NAMALWA (cell line): ENCODE measurements around the gene ARL4D.
"Not testable (repeated sequence)": the region's sequence is repeated elsewhere in the genome, so short reads cannot be mapped to it uniquely, and the experiment has no call there.

Source experiments
- DNase-seq: peaks from one replicate; pipeline ENCODE4 v3.0.0-alpha.2; 2015; ENCODE audit warnings: low spot score

Gene ARL4D

GRCh38 chr17:43398724-43399595 lies at the start of gene ARL4D:
ARL4D (plus strand) TSS chr17:43398993; CDS start chr17:43399733, 740 bp downstream.
- peak; percentile 67 for DNase-seq

GRCh38 chr17:43349142-43349541 lies 49.7 kb upstream of the ARL4D start:
- DNase-seq, result no peak

- DNase-seq, result no peak
Observed at GRCh38 chr17:43350888-43351361, 47.9 kb upstream of the ARL4D start.

- DNase-seq, result no peak
Observed at GRCh38 chr17:43351691-43352090, 47.1 kb upstream of the ARL4D start.

GRCh38 chr17:43352579-43353331 lies 46.0 kb upstream of the ARL4D start:
- no peak for DNase-seq

- DNase-seq, result no peak
Observed at GRCh38 chr17:43353393-43353792, 45.4 kb upstream of the ARL4D start.

GRCh38 chr17:43354371-43354770 lies 44.4 kb upstream of the ARL4D start:
- no peak for DNase-seq

- no peak for DNase-seq
Observed at GRCh38 chr17:43356450-43356849, 42.3 kb upstream of the ARL4D start.

- no peak for DNase-seq
Observed at GRCh38 chr17:43356999-43357398, 41.8 kb upstream of the ARL4D start.

- DNase-seq, result no peak
Observed at GRCh38 chr17:43359469-43360110, 39.2 kb upstream of the ARL4D start.

GRCh38 chr17:43360376-43360738 lies 38.4 kb upstream of the ARL4D start:
- peak; percentile 95 for DNase-seq

GRCh38 chr17:43360739-43361505 lies 37.9 kb upstream of the ARL4D start:
- peak; percentile 97 for DNase-seq

- DNase-seq, result no peak
Observed at GRCh38 chr17:43363181-43363925, 35.4 kb upstream of the ARL4D start.

- no peak for DNase-seq
Observed at GRCh38 chr17:43363926-43364285, 34.9 kb upstream of the ARL4D start.

GRCh38 chr17:43365356-43365755 lies 33.4 kb upstream of the ARL4D start:
- DNase-seq, result no peak

- DNase-seq, result not testable (repeated sequence)
Observed at GRCh38 chr17:43365921-43366320, 32.9 kb upstream of the ARL4D start.

GRCh38 chr17:43366891-43367736 lies 31.7 kb upstream of the ARL4D start:
- no peak for DNase-seq

- DNase-seq, result peak; percentile 98
Observed at GRCh38 chr17:43367737-43368242, 31.0 kb upstream of the ARL4D start.

- peak; percentile 45 for DNase-seq
Observed at GRCh38 chr17:43368740-43369506, 29.9 kb upstream of the ARL4D start.
